Measurements from ENCODE around the gene TMEM231.
A peak's percentile ranks its signal among the peaks of the same experiment; 100 is the strongest.
"Not testable (repeated sequence)": the region's sequence is repeated elsewhere in the genome, so short reads cannot be mapped to it uniquely, and the experiment has no call there.

TMEM231 gene

DNA sequence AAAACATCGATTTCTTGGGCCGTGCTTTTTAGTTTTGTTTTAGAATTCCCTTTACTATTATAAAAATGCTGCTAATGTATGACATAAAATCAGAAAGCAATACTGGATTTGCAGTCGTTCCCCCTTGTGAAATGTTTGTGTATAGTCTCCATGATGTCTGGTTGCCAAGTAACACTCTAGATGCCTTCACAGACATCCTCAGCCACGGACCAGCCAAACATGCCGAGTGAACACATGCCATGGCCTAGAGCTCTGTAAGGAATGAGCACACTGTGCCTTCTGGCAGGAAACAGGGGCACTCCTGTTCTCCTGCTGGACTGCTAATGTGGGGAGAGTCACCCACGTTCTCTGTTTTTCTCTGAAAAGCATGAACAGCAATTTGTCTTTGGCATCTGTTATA lies 54.2 kb downstream of the TMEM231 start:
- H3K4me3 ChIP-seq (ENCODE audit: low read depth, low read length), result not testable (repeated sequence)

DNA sequence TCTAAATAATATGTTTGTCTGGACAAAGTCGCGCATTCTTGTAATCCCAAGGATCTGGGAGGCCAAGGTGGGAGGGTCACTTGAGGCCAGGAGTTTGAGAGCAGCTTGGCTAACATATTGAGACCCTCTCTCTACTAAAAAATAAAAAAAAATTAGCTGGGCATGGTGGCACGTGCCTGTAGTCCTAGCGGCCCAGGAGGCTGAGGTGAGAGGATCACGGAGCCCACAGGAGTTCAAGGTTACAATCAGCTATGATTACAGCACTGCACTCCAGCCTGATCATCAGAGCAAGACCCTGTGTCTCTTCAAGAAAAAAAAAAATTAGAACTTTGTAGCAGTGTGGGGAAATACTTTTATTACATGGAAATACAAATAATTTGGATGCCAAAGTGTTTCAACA lies 54.7 kb downstream of the TMEM231 start:
- Histone ChIP-seq H3K9me3 (ENCODE audit: control insufficient read depth, insufficient read depth, low read length) (no peaks in the 10 kb centered on the region), H3K27me3 (ENCODE audit: control insufficient read depth, insufficient read depth, low read length) (no peaks in the 10 kb centered on the region), H3K9ac (ENCODE audit: low read depth, low read length) (no peak overlapping the region), H3K36me3 (ENCODE audit: control insufficient read depth, insufficient read depth, low read length) (no peaks in the 10 kb centered on the region), H3K4me1 (ENCODE audit: control insufficient read depth, insufficient read depth, low read length) (no peaks in the 10 kb centered on the region), H3K4me3 (ENCODE audit: low read depth, low read length) (no peak overlapping the region), H3K27ac (ENCODE audit: low read depth, low read length) (no peak overlapping the region)

More for the DNA sequence above, 54.2 kb downstream of the TMEM231 start:
- not testable (repeated sequence) for H3K9ac ChIP-seq (ENCODE audit: low read depth, low read length); H3K9me3 ChIP-seq (ENCODE audit: control insufficient read depth, insufficient read depth, low read length); H3K4me1 ChIP-seq (ENCODE audit: control insufficient read depth, insufficient read depth, low read length); H3K27ac ChIP-seq (ENCODE audit: low read depth, low read length); H3K27me3 ChIP-seq (ENCODE audit: control insufficient read depth, insufficient read depth, low read length); H3K36me3 ChIP-seq (ENCODE audit: control insufficient read depth, insufficient read depth, low read length)

DNA sequence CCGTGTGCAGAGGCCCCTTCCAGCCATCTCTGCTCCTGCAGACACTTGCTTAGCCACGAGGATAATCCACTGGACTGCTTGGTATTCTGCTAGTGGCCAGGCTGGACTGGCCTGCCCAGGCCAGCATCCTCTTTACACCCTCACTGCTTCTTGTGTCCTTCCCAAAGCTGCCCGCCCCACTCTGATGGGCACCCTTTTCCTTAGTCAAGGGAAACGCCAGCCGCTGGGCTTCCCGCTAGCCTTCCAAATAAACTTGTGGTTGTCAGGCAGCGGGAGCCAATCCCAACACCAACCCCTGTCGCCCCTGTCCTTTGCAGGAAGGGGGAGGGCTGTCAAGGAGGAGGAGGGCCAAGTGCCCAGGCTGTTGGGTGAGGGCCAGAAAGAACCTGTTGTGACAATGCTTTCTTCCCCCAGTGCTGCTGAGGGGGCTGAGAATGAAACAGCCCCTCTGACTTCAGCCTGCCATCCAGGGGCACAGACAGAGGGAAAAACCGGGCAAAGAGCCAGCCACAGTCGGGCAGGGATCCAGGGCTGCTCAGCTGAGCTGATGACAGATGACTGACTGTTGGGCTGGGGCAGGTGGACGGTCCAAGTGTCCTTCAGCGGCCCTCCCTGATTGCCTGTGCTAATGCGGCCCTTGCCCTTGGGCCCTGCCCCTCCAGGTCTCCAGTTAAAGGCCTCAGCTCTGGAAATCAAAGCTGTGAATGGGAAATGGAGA lies 57.3 kb downstream of the TMEM231 start:
- H3K9me3 ChIP-seq (ENCODE audit: control insufficient read depth, insufficient read depth, low read length); H3K4me1 ChIP-seq (ENCODE audit: control insufficient read depth, insufficient read depth, low read length); H3K27ac ChIP-seq (ENCODE audit: low read depth, low read length); H3K27me3 ChIP-seq (ENCODE audit: control insufficient read depth, insufficient read depth, low read length); H3K4me3 ChIP-seq (ENCODE audit: low read depth, low read length); H3K9ac ChIP-seq (ENCODE audit: low read depth, low read length); H3K36me3 ChIP-seq (ENCODE audit: control insufficient read depth, insufficient read depth, low read length): not testable (repeated sequence)

DNA sequence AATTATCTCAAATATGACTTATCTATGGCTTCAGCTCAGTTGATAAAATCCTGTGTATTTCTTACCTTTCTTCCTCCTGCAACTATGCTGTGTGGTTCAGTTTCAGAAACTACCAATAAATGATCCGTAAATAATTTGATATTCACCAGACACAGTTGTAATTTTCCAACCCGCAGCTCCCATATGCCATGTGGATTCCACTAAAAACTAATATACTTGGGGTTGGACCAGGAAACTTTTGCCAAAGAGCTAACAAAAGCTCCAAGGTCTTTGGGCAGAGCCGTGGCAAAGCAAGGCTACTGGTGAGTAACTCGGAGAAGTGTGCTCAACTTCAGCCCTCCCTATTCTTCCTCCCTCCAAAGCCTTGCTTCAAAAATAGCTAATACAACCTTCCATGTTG lies 58.5 kb downstream of the TMEM231 start:
- no peaks in the 10 kb centered on the region for H3K9me3 ChIP-seq (ENCODE audit: control insufficient read depth, insufficient read depth, low read length)
- no peak overlapping the region for H3K9ac ChIP-seq (ENCODE audit: low read depth, low read length)
- H3K36me3 ChIP-seq (ENCODE audit: control insufficient read depth, insufficient read depth, low read length), result 0 out of 2 replicates have a peak, but pooled peaks cover 3% of the 10 kb centered on the region
- no peaks in the 10 kb centered on the region for H3K27me3 ChIP-seq (ENCODE audit: control insufficient read depth, insufficient read depth, low read length)
- no peak overlapping the region for H3K4me3 ChIP-seq (ENCODE audit: low read depth, low read length)
- no peaks in the 10 kb centered on the region for H3K4me1 ChIP-seq (ENCODE audit: control insufficient read depth, insufficient read depth, low read length)
- H3K27ac ChIP-seq (ENCODE audit: low read depth, low read length), result no peak overlapping the region

DNA sequence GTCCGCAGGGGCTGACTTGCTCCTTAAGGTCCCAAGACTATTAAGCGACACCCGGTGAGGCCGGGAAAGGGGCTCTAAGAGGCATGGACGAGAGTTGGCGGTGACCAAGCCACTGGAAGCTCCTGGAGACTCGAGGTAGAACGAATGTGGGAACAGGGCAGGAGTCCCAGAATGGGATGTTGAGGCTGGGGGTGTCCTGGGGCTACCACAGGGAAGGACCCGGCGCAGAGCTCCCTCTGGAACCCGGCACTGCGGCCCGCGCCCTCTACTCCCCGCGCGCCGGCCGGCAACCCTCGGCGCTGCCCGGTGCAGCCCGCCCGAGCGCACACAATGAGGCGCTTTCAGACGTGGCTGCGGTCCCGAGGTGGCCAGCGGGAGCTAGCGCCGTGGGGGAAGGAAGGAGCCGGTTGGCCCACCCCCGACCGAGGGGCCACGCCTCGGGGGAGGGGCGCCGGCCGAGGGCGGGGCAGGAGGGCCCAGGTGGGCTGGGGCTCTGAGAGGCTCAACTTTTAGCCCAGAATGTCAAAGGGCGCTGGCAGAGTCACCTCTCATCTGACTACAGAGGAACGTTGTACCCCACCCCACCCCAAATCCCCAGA lies 60.9 kb downstream of the TMEM231 start, which contains the start of gene CHST6:
TSS of gene CHST6 (minus strand) at position 366 of the 599 bp plus-strand sequence. CDS start 15,613 bp downstream, outside the sequence.
- Histone ChIP-seq H3K36me3 (ENCODE audit: control insufficient read depth, insufficient read depth, low read length) (0 out of 2 replicates have a peak, but pooled peaks cover 3% of the 10 kb centered on the region), H3K27ac (ENCODE audit: low read depth, low read length) (peak within 1 kb of the TSS; percentile 60), H3K27me3 (ENCODE audit: control insufficient read depth, insufficient read depth, low read length) (no peaks in the 10 kb centered on the region), H3K4me1 (ENCODE audit: control insufficient read depth, insufficient read depth, low read length) (0 out of 2 replicates have a peak, but pooled peaks cover 3% of the 10 kb centered on the region), H3K9me3 (ENCODE audit: control insufficient read depth, insufficient read depth, low read length) (no peaks in the 10 kb centered on the region), H3K4me3 (ENCODE audit: low read depth, low read length) (peak within 1 kb of the TSS; percentile 92), H3K9ac (ENCODE audit: low read depth, low read length) (peak within 1 kb of the TSS; percentile 81)

DNA sequence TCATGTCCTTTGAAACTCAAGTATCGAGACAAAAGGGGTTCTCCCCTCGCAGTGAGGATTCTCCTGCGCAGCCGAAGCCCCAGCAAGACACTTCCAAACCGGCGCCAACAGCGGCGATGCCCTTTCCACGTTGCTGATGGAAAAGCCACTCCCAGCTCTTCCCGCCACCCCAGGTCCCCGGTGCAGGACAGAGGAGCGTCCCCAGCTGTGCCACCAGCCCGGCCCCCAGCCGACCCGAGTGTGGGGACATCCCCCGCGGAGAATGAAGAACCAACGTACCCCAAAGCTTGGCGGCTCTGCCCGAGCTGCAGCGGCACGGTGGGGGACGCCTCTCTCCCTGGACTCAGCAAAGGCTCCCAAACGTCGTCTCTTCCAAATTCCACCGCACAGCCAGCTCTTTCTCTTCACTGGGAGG lies 61.4 kb downstream of the TMEM231 start:
- Histone ChIP-seq H3K4me1 (ENCODE audit: control insufficient read depth, insufficient read depth, low read length) (0 out of 2 replicates have a peak, but pooled peaks cover 3% of the 10 kb centered on the region), H3K9ac (ENCODE audit: low read depth, low read length) (peak overlapping the region; percentile 81), H3K4me3 (ENCODE audit: low read depth, low read length) (peak overlapping the region; percentile 92), H3K36me3 (ENCODE audit: control insufficient read depth, insufficient read depth, low read length) (0 out of 2 replicates have a peak, but pooled peaks cover 3% of the 10 kb centered on the region), H3K9me3 (ENCODE audit: control insufficient read depth, insufficient read depth, low read length) (no peaks in the 10 kb centered on the region), H3K27me3 (ENCODE audit: control insufficient read depth, insufficient read depth, low read length) (no peaks in the 10 kb centered on the region), H3K27ac (ENCODE audit: low read depth, low read length) (peak overlapping the region; percentile 60)

DNA sequence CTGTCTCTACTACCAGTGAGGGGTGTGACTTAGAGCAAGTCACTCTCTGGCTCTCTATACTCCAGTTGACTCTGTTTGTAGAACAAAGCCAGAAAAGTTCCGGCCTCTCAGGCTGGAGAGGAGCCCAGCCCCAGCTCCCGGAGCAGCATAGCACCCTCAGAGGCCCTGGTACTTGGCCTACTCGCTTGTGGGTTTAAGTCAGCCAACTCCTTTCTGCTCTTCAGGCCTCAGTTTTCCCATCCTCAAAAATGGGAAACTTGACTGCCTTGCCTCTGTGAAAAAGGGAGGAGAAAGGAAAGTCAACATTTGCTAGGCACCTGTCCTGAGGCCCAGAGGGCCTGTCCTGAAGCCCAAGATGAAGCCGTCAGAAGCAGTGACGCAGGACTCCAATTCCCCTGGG lies 61.9 kb downstream of the TMEM231 start:
- Histone ChIP-seq H3K9me3 (ENCODE audit: control insufficient read depth, insufficient read depth, low read length) (no peaks in the 10 kb centered on the region), H3K9ac (ENCODE audit: low read depth, low read length) (no peak overlapping the region), H3K36me3 (ENCODE audit: control insufficient read depth, insufficient read depth, low read length) (0 out of 2 replicates have a peak, but pooled peaks cover 3% of the 10 kb centered on the region), H3K4me3 (ENCODE audit: low read depth, low read length) (peak overlapping the region; percentile 92), H3K4me1 (ENCODE audit: control insufficient read depth, insufficient read depth, low read length) (0 out of 2 replicates have a peak, but pooled peaks cover 3% of the 10 kb centered on the region), H3K27me3 (ENCODE audit: control insufficient read depth, insufficient read depth, low read length) (no peaks in the 10 kb centered on the region), H3K27ac (ENCODE audit: low read depth, low read length) (peak overlapping the region; percentile 11)

DNA sequence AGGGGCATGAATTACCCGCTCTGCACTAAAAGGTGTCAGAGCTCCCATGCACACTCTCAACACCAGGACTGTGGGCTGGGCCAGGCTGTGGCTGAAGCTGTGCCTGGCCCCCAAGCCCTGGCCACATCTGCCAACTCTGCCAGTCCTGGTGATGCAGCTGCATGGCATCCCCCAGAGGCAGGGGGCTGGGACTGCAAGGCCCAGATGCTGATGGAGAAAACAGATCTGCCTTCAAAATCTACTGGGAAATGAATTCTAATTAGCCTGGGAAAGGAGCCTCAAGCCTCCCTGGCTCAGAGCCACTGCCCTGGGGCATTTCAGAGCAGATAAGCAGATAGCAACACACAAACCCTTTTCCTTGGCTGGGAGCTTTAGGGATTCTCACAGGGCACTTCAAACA lies 64.2 kb downstream of the TMEM231 start:
- H3K27ac ChIP-seq (ENCODE audit: low read depth, low read length), result peak overlapping the region; percentile 4
- H3K4me1 ChIP-seq (ENCODE audit: control insufficient read depth, insufficient read depth, low read length), result 0 out of 2 replicates have a peak, but pooled peaks cover 3% of the 10 kb centered on the region
- peaks cover 11% of the 10 kb centered on the region; the same call in 1 of the 2 replicates for H3K36me3 ChIP-seq (ENCODE audit: control insufficient read depth, insufficient read depth, low read length)
- H3K4me3 ChIP-seq (ENCODE audit: low read depth, low read length), result no peak overlapping the region
- H3K9ac ChIP-seq (ENCODE audit: low read depth, low read length), result no peak overlapping the region
- no peaks in the 10 kb centered on the region for H3K27me3 ChIP-seq (ENCODE audit: control insufficient read depth, insufficient read depth, low read length)
- no peaks in the 10 kb centered on the region for H3K9me3 ChIP-seq (ENCODE audit: control insufficient read depth, insufficient read depth, low read length)

DNA sequence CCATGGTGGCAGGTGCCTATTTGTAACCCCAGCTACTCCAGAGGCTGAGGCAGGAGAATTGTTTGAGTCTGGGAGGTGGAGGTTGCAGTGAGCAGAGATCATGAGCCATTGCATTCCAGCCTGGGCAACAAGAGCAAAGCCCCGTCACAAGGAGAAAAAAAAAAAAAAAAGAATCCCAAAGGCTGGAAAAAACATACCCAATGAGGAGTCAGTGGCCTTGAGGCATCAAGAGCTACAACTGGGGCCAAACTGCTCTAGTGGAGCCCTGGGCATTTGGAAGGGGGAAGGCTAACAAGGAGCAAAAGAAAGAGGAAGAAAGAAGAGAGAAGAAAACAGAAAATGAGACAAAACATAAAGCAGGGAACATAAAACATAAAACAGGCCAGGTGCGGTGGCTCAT lies 67.7 kb downstream of the TMEM231 start:
- Histone ChIP-seq H3K27ac (ENCODE audit: low read depth, low read length) (no peak overlapping the region), H3K36me3 (ENCODE audit: control insufficient read depth, insufficient read depth, low read length) (peaks cover 19% of the 10 kb centered on the region; the same call in 1 of the 2 replicates), H3K9ac (ENCODE audit: low read depth, low read length) (no peak overlapping the region), H3K27me3 (ENCODE audit: control insufficient read depth, insufficient read depth, low read length) (no peaks in the 10 kb centered on the region), H3K9me3 (ENCODE audit: control insufficient read depth, insufficient read depth, low read length) (no peaks in the 10 kb centered on the region), H3K4me1 (ENCODE audit: control insufficient read depth, insufficient read depth, low read length) (0 out of 2 replicates have a peak, but pooled peaks cover 3% of the 10 kb centered on the region), H3K4me3 (ENCODE audit: low read depth, low read length) (no peak overlapping the region)
